GM12801 (cell line): ENCODE measurements around the gene OPCML.

Experiments
- CTCF ChIP-seq: IDR thresholded peaks from one replicate; pipeline ENCODE4 v1.5.1; 2011; ENCODE audit warnings: control low read depth; ENCODE audit not compliant: insufficient read length; ENCODE audit errors: extremely low read depth

OPCML gene

GRCh38 chr11:132448334-132448995 lies 1083.8 kb downstream of the OPCML start:
- TF ChIP-seq CTCF, result no peak

GRCh38 chr11:132447761-132448160 lies 1084.5 kb downstream of the OPCML start:
- no peak for TF ChIP-seq CTCF

- no peak for TF ChIP-seq CTCF
These were observed 1086.4 kb downstream of the OPCML start for GRCh38 chr11:132445859-132446291.

- TF ChIP-seq CTCF, result no peak
These were observed 1087.4 kb downstream of the OPCML start for GRCh38 chr11:132444911-132445310.

- no peak for TF ChIP-seq CTCF
These were observed 1092.5 kb downstream of the OPCML start for GRCh38 chr11:132439711-132440255.

GRCh38 chr11:132438418-132438817 lies 1093.9 kb downstream of the OPCML start:
- TF ChIP-seq CTCF, result no peak

GRCh38 chr11:132430429-132431062 lies 1101.8 kb downstream of the OPCML start:
- TF ChIP-seq CTCF, result no peak
